H1 (cell line): Measurements from ENCODE around the gene ARNT2. TPM values are rescaled to one million over a fixed set of nuclear protein-coding genes. Genes with fewer than 3 reads are reported as not detected.

Experiments
- CTCF ChIA-PET: fragments of 300-600 bp; sonication (Branson Sonifier 250); formaldehyde crosslinking; loops from one replicate; lab custom pipeline; 2021; ENCODE audit not compliant: partially characterized antibody; lab: Charles Lee
- POLR2A ChIA-PET: fragments of 300-600 bp; sonication (Branson Sonifier 250); formaldehyde crosslinking; loops from one replicate; lab custom pipeline; 2021; ENCODE audit warnings: inconsistent platforms; ENCODE audit not compliant: partially characterized antibody; lab: Charles Lee
- DNase-seq, 2 experiments: peaks; one replicate each; pipeline versions ENCODE4 v3.0.0 to v3.0.0-alpha.2; 2010 to 2022; ENCODE audit warnings: low spot score in 2 of 2, low read depth in 1 of 2, mixed read lengths in 1 of 2
- FAIRE-seq: peaks from 2 replicates; lab custom pipeline; 2011; peaks lifted over from hg19 to GRCh38; lab: Jason Lieb, UNC
- H2AFZ ChIP-seq: 2 replicates; pipeline ENCODE4 v1.8.1; 2012; ENCODE audit warnings: low read length, inconsistent platforms
- H2AK5ac ChIP-seq: 2 replicates; pipeline ENCODE4 v1.6.1; 2013; ENCODE audit warnings: low read depth, low read length
- H2BK120ac ChIP-seq: replicated peaks from 2 replicates; pipeline ENCODE3; 2013; ENCODE audit warnings: low read depth, low read length, inconsistent platforms
- H2BK12ac ChIP-seq: 2 replicates; pipeline ENCODE4 v1.6.1; 2013; ENCODE audit warnings: low read depth, low read length
- H2BK15ac ChIP-seq: 2 replicates; pipeline ENCODE4 v1.6.1; 2013; ENCODE audit warnings: low read length
- H2BK20ac ChIP-seq: 2 replicates; pipeline ENCODE4 v1.6.1; 2013; ENCODE audit warnings: low read length
- H2BK5ac ChIP-seq: 2 replicates; pipeline ENCODE4 v1.6.1; 2013; ENCODE audit warnings: low read depth, low read length
- H3K14ac ChIP-seq: 2 replicates; pipeline ENCODE4 v1.6.1; 2013; ENCODE audit warnings: inconsistent platforms; ENCODE audit not compliant: insufficient read length
- H3K18ac ChIP-seq: 2 replicates; pipeline ENCODE4 v1.6.1; 2013; ENCODE audit warnings: low read length; ENCODE audit errors: extremely low read depth
- H3K23ac ChIP-seq: 2 replicates; pipeline ENCODE4 v1.6.1; 2013; ENCODE audit warnings: inconsistent platforms; ENCODE audit not compliant: insufficient read length
- H3K23me2 ChIP-seq: 2 replicates; pipeline ENCODE4 v1.6.1; 2013; ENCODE audit warnings: low read depth, low read length
- H3K27ac ChIP-seq: 2 replicates; pipeline ENCODE4 v1.6.1; 2011; ENCODE audit warnings: low read depth, low read length, inconsistent platforms
- H3K27me3 ChIP-seq, 4 experiments: replicated peaks in 1 of 4; 1 replicate in 1 of 4; 2 replicates in 3 of 4; pipeline versions ENCODE4 v1.6.1 to v1.8.1; 2011 to 2013; ENCODE audit warnings: low read length in 3 of 4, mild to moderate bottlenecking in 3 of 4, inconsistent platforms in 2 of 4, mixed read lengths in 2 of 4, moderate library complexity in 1 of 4; ENCODE audit not compliant: control insufficient read depth in 3 of 4, insufficient read depth in 3 of 4; ENCODE audit errors: extremely low read depth in 1 of 4
- H3K36me3 ChIP-seq, 4 experiments: 2 replicates each; pipeline versions ENCODE4 v1.6.1 to v1.8.1; 2011 to 2013; ENCODE audit warnings: mild to moderate bottlenecking in 4 of 4, low read length in 3 of 4, moderate library complexity in 2 of 4, control low read depth in 1 of 4, inconsistent platforms in 1 of 4; ENCODE audit not compliant: insufficient read depth in 4 of 4, control insufficient read depth in 2 of 4
- H3K4ac ChIP-seq: replicated peaks from 2 replicates; pipeline ENCODE3; 2013; ENCODE audit warnings: low read length, low read depth, mixed read lengths, inconsistent platforms; ENCODE audit not compliant: insufficient read length
- H3K4me1 ChIP-seq, 4 experiments: replicated peaks in 1 of 4; 1 replicate in 1 of 4; 2 replicates in 3 of 4; pipeline versions ENCODE4 v1.6.1 to v1.8.1; 2011 to 2013; ENCODE audit warnings: low read length in 3 of 4, inconsistent platforms in 2 of 4, mixed read lengths in 1 of 4; ENCODE audit not compliant: insufficient read depth in 4 of 4, control insufficient read depth in 3 of 4
- H3K4me2 ChIP-seq, 2 experiments: 2 replicates each; pipeline versions ENCODE4 v1.6.1 to v1.8.1; 2011 to 2013; ENCODE audit warnings: low read depth in 2 of 2, low read length in 2 of 2, control low read depth in 1 of 2, inconsistent platforms in 1 of 2, mild to moderate bottlenecking in 1 of 2; ENCODE audit not compliant: insufficient read depth in 1 of 2
- H3K4me3 ChIP-seq, 4 experiments: fragments of 200-600, 300-600 bp in 1 of 4; sonication (generic), shearing (Covaris generic), sonication (Bioruptor Twin) in 1 of 4; 2 replicates each; pipeline versions ENCODE4 v1.5.1 to v1.8.1; 2011 to 2016; ENCODE audit warnings: low read length in 4 of 4, low read depth in 3 of 4, control low read depth in 2 of 4, inconsistent platforms in 2 of 4, mild to moderate bottlenecking in 2 of 4, mixed read lengths in 1 of 4, moderate library complexity in 1 of 4; ENCODE audit not compliant: insufficient read depth in 2 of 4; ENCODE audit errors: extremely low read depth in 1 of 4
- H3K56ac ChIP-seq: replicated peaks from 2 replicates; pipeline ENCODE3; 2013; ENCODE audit warnings: low read depth, mild to moderate bottlenecking, mixed read lengths, low read length, inconsistent platforms; ENCODE audit not compliant: insufficient read length
- H3K79me1 ChIP-seq: 2 replicates; pipeline ENCODE4 v1.6.1; 2013; ENCODE audit warnings: low read depth, low read length, control low read depth
- H3K79me2 ChIP-seq, 2 experiments: 2 replicates each; pipeline versions ENCODE4 v1.6.1 to v1.8.1; 2012 to 2013; ENCODE audit warnings: low read length in 2 of 2, mild to moderate bottlenecking in 2 of 2, inconsistent platforms in 1 of 2; ENCODE audit not compliant: insufficient read depth in 2 of 2, control insufficient read depth in 1 of 2
- H3K9ac ChIP-seq, 4 experiments: replicated peaks in 1 of 4; 1 replicate in 1 of 4; 2 replicates in 3 of 4; pipeline versions ENCODE4 v1.6.1 to v1.8.1; 2011 to 2013; ENCODE audit warnings: low read depth in 3 of 4, low read length in 3 of 4, control low read depth in 2 of 4, mild to moderate bottlenecking in 2 of 4, moderate library complexity in 2 of 4, inconsistent platforms in 1 of 4; ENCODE audit errors: extremely low read depth in 1 of 4
- H3K9me3 ChIP-seq, 2 experiments: 2 replicates each; pipeline versions ENCODE4 v1.6.1 to v1.8.1; 2012 to 2013; ENCODE audit warnings: mild to moderate bottlenecking in 2 of 2, moderate library complexity in 2 of 2, control low read depth in 1 of 2, inconsistent platforms in 1 of 2, low read depth in 1 of 2, low read length in 1 of 2, mixed read lengths in 1 of 2; ENCODE audit not compliant: insufficient read depth in 2 of 2
- H4K20me1 ChIP-seq, 2 experiments: replicated peaks in 1 of 2; 2 replicates each; pipeline versions ENCODE3 to v1.8.1; 2011 to 2013; ENCODE audit warnings: inconsistent platforms in 2 of 2, low read length in 2 of 2, mild to moderate bottlenecking in 1 of 2; ENCODE audit not compliant: insufficient read depth in 2 of 2, control insufficient read depth in 1 of 2
- H4K5ac ChIP-seq: 2 replicates; pipeline ENCODE4 v1.6.1; 2013; ENCODE audit warnings: low read length, low read depth, mixed read lengths, inconsistent platforms; ENCODE audit not compliant: insufficient read length
- H4K8ac ChIP-seq: 2 replicates; pipeline ENCODE4 v1.8.0; 2013; ENCODE audit warnings: mild to moderate bottlenecking, moderate library complexity, low read length, inconsistent platforms; ENCODE audit not compliant: insufficient read depth; ENCODE audit errors: extremely low read depth
- H4K91ac ChIP-seq: replicated peaks from 2 replicates; pipeline ENCODE3; 2013; ENCODE audit warnings: low read length, mixed read lengths, inconsistent platforms; ENCODE audit not compliant: insufficient read length
- BRCA1 ChIP-seq: IDR thresholded peaks from 2 replicates; pipeline ENCODE4 v1.6.1; 2012; ENCODE audit warnings: low read depth, low read length, improper control_type of control experiment
- EGR1 ChIP-seq: IDR thresholded peaks from 2 replicates; pipeline ENCODE4 v1.6.1; 2011; ENCODE audit warnings: low read depth, low read length, borderline replicate concordance
- EP300 ChIP-seq, 2 experiments: IDR thresholded peaks; 1 replicate in 1 of 2; 2 replicates in 1 of 2; pipeline ENCODE4 v1.6.1; 2011 to 2012; ENCODE audit warnings: low read depth in 2 of 2, low read length in 2 of 2, mild to moderate bottlenecking in 2 of 2, borderline replicate concordance in 1 of 2, inconsistent platforms in 1 of 2, moderate library complexity in 1 of 2
- JUND ChIP-seq: IDR thresholded peaks from 2 replicates; pipeline ENCODE4 v1.6.1; 2011; ENCODE audit warnings: mild to moderate bottlenecking, improper control_type of control experiment, low read length
- NANOG ChIP-seq: IDR thresholded peaks from 2 replicates; pipeline ENCODE4 v1.6.1; 2011; ENCODE audit warnings: low read length, low read depth, mild to moderate bottlenecking, inconsistent platforms; ENCODE audit not compliant: insufficient read depth, poor library complexity, severe bottlenecking
- PHF8 ChIP-seq: fragments of 200-600 bp; sonication (generic); conservative IDR thresholded peaks from 2 replicates; pipeline ENCODE4 v1.7.1; 2012; ENCODE audit warnings: low read depth, mild to moderate bottlenecking, inconsistent platforms, low read length, moderate library complexity
- POLR2AphosphoS5 ChIP-seq: IDR thresholded peaks from 2 replicates; pipeline ENCODE4 v1.6.1; 2011; ENCODE audit warnings: low read depth, low read length
- RAD21 ChIP-seq, 2 experiments: IDR thresholded peaks in 1 of 2; conservative IDR thresholded peaks in 1 of 2; 2 replicates each; pipeline ENCODE4 v1.6.1; 2011; ENCODE audit warnings: low read depth in 2 of 2, low read length in 2 of 2, improper control_type of control experiment in 1 of 2, inconsistent platforms in 1 of 2, mild to moderate bottlenecking in 1 of 2, moderate library complexity in 1 of 2
- RFX5 ChIP-seq: IDR thresholded peaks from 2 replicates; pipeline ENCODE4 v1.6.1; 2011; ENCODE audit warnings: low read depth, low read length, improper control_type of control experiment, borderline replicate concordance
- RNF2 ChIP-seq: fragments of 200-900, 300-1000 bp; sonication (generic); IDR thresholded peaks from 2 replicates; pipeline ENCODE4 v1.7.1; 2016; ENCODE audit warnings: borderline replicate concordance, low read depth, mild to moderate bottlenecking, antibody characterized with exemption, low read length; ENCODE audit not compliant: poor library complexity, severe bottlenecking; ENCODE audit errors: missing control alignments
- SAP30 ChIP-seq: fragments of 300-600 bp; sonication (generic); IDR thresholded peaks from 2 replicates; pipeline ENCODE4 v1.7.1; 2012; ENCODE audit warnings: low read length, moderate library complexity, mild to moderate bottlenecking, inconsistent platforms; ENCODE audit not compliant: insufficient read depth, insufficient replicate concordance
- SIRT6 ChIP-seq: IDR thresholded peaks from one replicate; pipeline ENCODE4 v1.7.1; 2012; ENCODE audit warnings: low read length, inconsistent platforms
- TAF1 ChIP-seq: IDR thresholded peaks from 2 replicates; pipeline ENCODE4 v1.6.1; 2011; ENCODE audit warnings: mild to moderate bottlenecking, low read depth, low read length
- YY1 ChIP-seq: IDR thresholded peaks from 2 replicates; pipeline ENCODE4 v1.6.1; 2011; ENCODE audit warnings: low read depth, mild to moderate bottlenecking, low read length
- WGBS, 2 experiments: shearing (Covaris generic) in 1 of 2; methylation state at CpG; one replicate each; pipeline versions ENCODE4 v1.1.6 to v1.1.7; 2013 to 2015; ENCODE audit warnings: low lambda C conversion rate in 2 of 2, mixed read lengths in 2 of 2, inconsistent platforms in 1 of 2, low coverage in 1 of 2, missing lambda C conversion rate in 1 of 2; ENCODE audit not compliant: insufficient replicate concordance in 2 of 2, insufficient coverage in 1 of 2, insufficient read length in 1 of 2; ENCODE audit errors: extremely low coverage in 1 of 2, missing lambda C conversion rate in 1 of 2; 5-methylcytosine and 5-hydroxymethylcytosine counted together
- polyA plus RNA-seq, 7 experiments: library from polyadenylated mRNA; depleted of rRNA in 3 of 7; stranded (reverse) in 5 of 7; unstranded in 2 of 7; fragments of >200 nt in 5 of 7; fragments of 200-250 nt in 2 of 7; gene quantifications; 1 replicate in 5 of 7; 2 replicates in 1 of 7; 4 replicates in 1 of 7; pipeline versions ENCODE4 v1.2.1 to v1.2.3, GENCODE V29; 2011 to 2013; ENCODE audit warnings: missing spikeins in 2 of 7, mixed read lengths in 2 of 7
- total RNA-seq: library from RNA; stranded (reverse); fragmentation: NEBNext Ultra II Directional; extraction: Animal tissue kit (Norgen Biotek cat#: 25700); gene quantifications from 2 replicates; pipeline ENCODE4 v1.2.1, GENCODE V29; 2021

The ARNT2 gene
- total and polyA plus RNA-seq, 2 of the 8 experiments (the other 6 are each of a cell fraction or from before 2014, with no cell fraction given): 9.5 to 14.6 TPM

- no peak overlapping the region for H3K9ac ChIP-seq
- H3K36me3 ChIP-seq: no peaks in the 10 kb centered on the region
- 85% methylated on average over 4 of the region's 4 CpGs; no CpG with 5 or more reads in 1 of the 2 experiments for WGBS, 2 experiments
- peaks cover 2% of the 10 kb centered on the region for H3K79me1 ChIP-seq
- no peak overlapping the region for H4K91ac ChIP-seq
- no peak for DNase-seq
- H4K5ac ChIP-seq: no peak overlapping the region
- H3K56ac ChIP-seq: no peak overlapping the region
- no peak overlapping the region for H3K23ac ChIP-seq
- no peak overlapping the region for H2BK5ac ChIP-seq
- FAIRE-seq: no peak
- ChIA-PET POLR2A (no interaction called here), CTCF (no interaction called here)
- H3K14ac ChIP-seq: no peak overlapping the region
- H2AK5ac ChIP-seq: no peak overlapping the region
- H3K4me2 ChIP-seq: no peak overlapping the region
- H2BK12ac ChIP-seq: no peak overlapping the region
- peaks cover 0 to 5% of the 10 kb centered on the region in 2 experiments; a peak in 2 of 4 replicates for H3K79me2 ChIP-seq
- H2BK15ac ChIP-seq: no peak overlapping the region
- no peak overlapping the region for H2BK20ac ChIP-seq
- H3K4me1 ChIP-seq: no peaks in the 10 kb centered on the region; a peak in 1 of 7 replicates
- H2BK120ac ChIP-seq: no peak overlapping the region
- no peak overlapping the region for H4K8ac ChIP-seq
- peaks cover 0 to 5% of the 10 kb centered on the region in 2 experiments for H4K20me1 ChIP-seq
- no peaks in the 10 kb centered on the region for H3K27me3 ChIP-seq
- H3K18ac ChIP-seq: no peak overlapping the region
- no peak overlapping the region for H3K27ac ChIP-seq
- no peak overlapping the region for H3K4ac ChIP-seq
- no peak overlapping the region for H2AFZ ChIP-seq
- no peaks in the 10 kb centered on the region for H3K23me2 ChIP-seq
- no peak overlapping the region for H3K4me3 ChIP-seq
- no peaks in the 10 kb centered on the region for H3K9me3 ChIP-seq
- no peak for TF ChIP-seq EP300 (IDR thresholded peaks at IDR 0.05; ENCODE audit: borderline replicate concordance in 1 of 2, low read depth in 2 of 2, low read length in 2 of 2)
- no peak for TF ChIP-seq RNF2
- TF ChIP-seq RFX5: no peak
- TF ChIP-seq EGR1: no peak
- TF ChIP-seq NANOG: no peak
- TF ChIP-seq BRCA1: no peak
- TF ChIP-seq YY1: no peak
- TF ChIP-seq POLR2AphosphoS5: no peak
- TF ChIP-seq SAP30: no peak
- no peak for TF ChIP-seq RAD21 (IDR thresholded peaks at IDR 0.05 in 1 of 2, conservative IDR thresholded peaks at IDR 0.05 in 1 of 2; ENCODE audit: low read depth in 2 of 2, low read length in 2 of 2)
- TF ChIP-seq JUND: no peak
- TF ChIP-seq SIRT6: no peak
- no peak for TF ChIP-seq PHF8
- no peak for TF ChIP-seq TAF1
Measured at GRCh38 chr15:80416702-80417101, 12.5 kb downstream of the ARNT2 start.
